HG02610 (cell line): ENCODE data around the gene AGK.
"Not testable (repeated sequence)": the region's sequence is repeated elsewhere in the genome, so short reads cannot be mapped to it uniquely, and the experiment has no call there.

ENCODE experiments used
- ATAC-seq: cut with Tn5 transposase; IDR thresholded peaks from one replicate; pipeline ENCODE4 v1.9.1; 2021; ENCODE audit warnings: mild to moderate bottlenecking, moderate library complexity; ENCODE audit not compliant: unreplicated experiment

Gene AGK

GRCh38 chr7:141674702-141675101 is 123.5 kb downstream of the AGK start:
- no peak for ATAC-seq

GRCh38 chr7:141675436-141676215 is 124.4 kb downstream of the AGK start:
- ATAC-seq = no peak

GRCh38 chr7:141676618-141677017 is 125.4 kb downstream of the AGK start:
- no peak for ATAC-seq

GRCh38 chr7:141679014-141679413 is 127.8 kb downstream of the AGK start:
- peak; percentile 91 for ATAC-seq

GRCh38 chr7:141685285-141686023 is 134.2 kb downstream of the AGK start:
- no peak for ATAC-seq

GRCh38 chr7:141686074-141686473 is 134.9 kb downstream of the AGK start:
- ATAC-seq = no peak

- ATAC-seq = no peak
Observed at GRCh38 chr7:141686670-141687069, 135.5 kb downstream of the AGK start.

GRCh38 chr7:141688043-141688442 is 136.8 kb downstream of the AGK start:
- no peak for ATAC-seq

GRCh38 chr7:141689072-141689825 is 138.0 kb downstream of the AGK start:
- ATAC-seq = not testable (repeated sequence)

- no peak for ATAC-seq
Observed at GRCh38 chr7:141691540-141691939, 140.3 kb downstream of the AGK start.

GRCh38 chr7:141691961-141692360 is 140.8 kb downstream of the AGK start:
- ATAC-seq = no peak

- no peak for ATAC-seq
Observed at GRCh38 chr7:141693082-141693481, 141.9 kb downstream of the AGK start.

- ATAC-seq = no peak
Observed at GRCh38 chr7:141695803-141696289, 144.6 kb downstream of the AGK start.

GRCh38 chr7:141696348-141696747 is 145.1 kb downstream of the AGK start:
- ATAC-seq = no peak

- ATAC-seq = no peak
Observed at GRCh38 chr7:141697211-141697871, 146.1 kb downstream of the AGK start.

GRCh38 chr7:141698247-141699015 is 147.2 kb downstream of the AGK start:
- no peak for ATAC-seq

- ATAC-seq = no peak
Observed at GRCh38 chr7:141699860-141700259, 148.7 kb downstream of the AGK start.

- ATAC-seq = no peak
Observed at GRCh38 chr7:141700296-141700847, 149.2 kb downstream of the AGK start.

- no peak for ATAC-seq
Observed at GRCh38 chr7:141700848-141701371, 149.7 kb downstream of the AGK start.
